ENCODE data around the gene ARHGAP15.

DNA sequence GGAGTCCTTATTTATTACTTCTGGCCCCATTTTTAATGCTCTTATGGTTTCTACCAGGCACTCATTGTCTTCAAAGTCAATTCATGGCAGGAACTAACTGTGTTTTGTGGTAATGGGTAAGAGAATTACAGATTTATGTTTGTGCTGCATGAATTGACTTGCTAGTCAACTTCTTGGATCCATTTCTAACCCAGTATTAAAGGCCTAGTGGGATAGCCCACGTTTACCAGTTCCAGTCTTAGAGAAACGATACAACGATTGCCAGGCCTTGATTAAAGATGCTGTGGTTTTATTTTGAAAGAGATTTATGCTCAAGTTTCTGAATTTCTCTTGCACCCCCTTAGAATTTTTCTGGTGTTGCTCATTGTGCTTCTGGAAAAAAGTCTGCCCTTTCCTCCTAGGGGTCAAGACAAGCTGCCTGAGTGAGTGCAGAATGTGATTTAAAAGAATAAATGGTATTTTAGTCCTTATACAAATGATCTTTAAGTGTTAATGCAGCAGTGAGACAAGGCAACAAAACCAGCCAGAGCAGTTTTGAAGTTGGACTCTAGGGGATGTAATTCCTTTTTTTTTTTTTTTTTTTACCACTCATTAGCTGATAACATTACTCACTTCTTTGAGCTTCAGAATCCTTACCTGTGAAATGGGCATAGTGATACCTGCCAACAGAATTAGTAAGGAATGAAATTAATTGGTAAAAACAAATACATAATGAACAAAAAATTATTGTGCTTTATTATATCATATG lies 101.5 kb downstream of the ARHGAP15 start:
- TF ChIP-seq CTCF (IDR thresholded peaks at IDR 0.05) (no peak), POLR2A (IDR thresholded peaks at IDR 0.05) (no peak), EP300 (IDR thresholded peaks at IDR 0.05) (no peak)
